GM23338 (cell line): ENCODE data around the gene ZBP1. TPM values are rescaled to one million over a fixed set of nuclear protein-coding genes. Genes with fewer than 3 reads are reported as not detected.

ENCODE experiments used
- ATAC-seq: fragments of 200-7000 bp; cut with Tn5 transposase; 3 replicates; pipeline ENCODE4 v1.9.1; 2020
- DNase-seq: peaks from one replicate; pipeline ENCODE4 v3.0.0-alpha.2; 2015; ENCODE audit warnings: low spot score
- H2AFZ ChIP-seq: fragments of 200-600 bp; sonication (generic); 2 replicates; pipeline ENCODE4 v1.8.0; 2016; ENCODE audit warnings: antibody characterized with exemption, mild to moderate bottlenecking, moderate library complexity
- H3F3A ChIP-seq: fragments of 200-600 bp; sonication (generic); replicated peaks from 2 replicates; pipeline ENCODE4 v1.8.0; 2017; ENCODE audit warnings: antibody characterized with exemption, mixed run types, low read depth
- H3K27ac ChIP-seq: fragments of 200-600 bp; sonication (generic); 2 replicates; pipeline ENCODE4 v1.6.1; 2016; ENCODE audit warnings: low read depth
- H3K27me3 ChIP-seq: fragments of 200-600 bp; sonication (generic); 2 replicates; pipeline ENCODE4 v1.8.0; 2016; ENCODE audit warnings: mild to moderate bottlenecking, mixed run types, moderate library complexity; ENCODE audit not compliant: insufficient read depth
- H3K36me3 ChIP-seq: fragments of 200-600 bp; sonication (generic); 2 replicates; pipeline ENCODE4 v1.8.0; 2016; ENCODE audit warnings: mild to moderate bottlenecking; ENCODE audit not compliant: insufficient read depth
- H3K4me1 ChIP-seq: fragments of 200-600 bp; sonication (generic); 2 replicates; pipeline ENCODE4 v1.8.0; 2016; ENCODE audit warnings: mild to moderate bottlenecking, moderate library complexity; ENCODE audit not compliant: insufficient read depth
- H3K4me2 ChIP-seq: fragments of 200-600 bp; sonication (generic); 2 replicates; pipeline ENCODE4 v1.7.1; 2017; ENCODE audit warnings: mixed run types
- H3K4me3 ChIP-seq: fragments of 200-600 bp; sonication (generic); 2 replicates; pipeline ENCODE4 v1.6.1; 2016; ENCODE audit warnings: mixed run types
- H3K79me2 ChIP-seq: fragments of 200-600 bp; sonication (generic); replicated peaks from 2 replicates; pipeline ENCODE4 v1.8.0; 2017; ENCODE audit warnings: mild to moderate bottlenecking; ENCODE audit not compliant: insufficient read depth
- H3K9me2 ChIP-seq: fragments of 200-600 bp; sonication (generic); 2 replicates; pipeline ENCODE4 v1.8.0; 2017; ENCODE audit not compliant: insufficient read depth
- H4K20me1 ChIP-seq: fragments of 200-600 bp; sonication (generic); replicated peaks from 2 replicates; pipeline ENCODE4 v1.8.0; 2017; ENCODE audit warnings: mild to moderate bottlenecking; ENCODE audit not compliant: insufficient read depth
- H3K27ac Mint-ChIP-seq: 2 replicates; pipeline ENCODE4 v1.8.0; 2020; ENCODE audit warnings: inconsistent platforms, mild to moderate bottlenecking, moderate library complexity, mixed read lengths
- H3K27me3 Mint-ChIP-seq: 3 replicates; pipeline ENCODE4 v1.8.0; 2022; ENCODE audit warnings: low read depth, mild to moderate bottlenecking, moderate library complexity, mixed read lengths, inconsistent platforms; ENCODE audit not compliant: insufficient read depth, poor library complexity
- H3K36me3 Mint-ChIP-seq: 3 replicates; pipeline ENCODE4 v1.8.0; 2021; ENCODE audit warnings: low read depth, mild to moderate bottlenecking, inconsistent platforms, moderate library complexity, mixed read lengths
- H3K4me1 Mint-ChIP-seq: 3 replicates; pipeline ENCODE4 v1.8.0; 2020; ENCODE audit warnings: mild to moderate bottlenecking, inconsistent platforms, mixed read lengths
- H3K4me3 Mint-ChIP-seq: 3 replicates; pipeline ENCODE4 v1.8.0; 2021; ENCODE audit warnings: moderate library complexity, mild to moderate bottlenecking, inconsistent platforms, mixed read lengths
- H3K9me3 Mint-ChIP-seq: 3 replicates; pipeline ENCODE4 v1.8.0; 2020; ENCODE audit warnings: moderate library complexity, mild to moderate bottlenecking, inconsistent platforms, mixed read lengths
- CREB1 ChIP-seq: fragments of 250-450 bp; sonication (Bioruptor Pico); IDR thresholded peaks from 2 replicates; pipeline ENCODE4 v1.5.0; 2020; ENCODE audit warnings: low read depth, mild to moderate bottlenecking, moderate library complexity
- EZH2 ChIP-seq: fragments of 200-600 bp; sonication (generic); IDR thresholded peaks from one replicate; pipeline ENCODE4 v1.8.0; 2017; ENCODE audit warnings: antibody characterized with exemption, mild to moderate bottlenecking, low read depth; ENCODE audit not compliant: unreplicated experiment
- JUNB ChIP-seq: IDR thresholded peaks from one replicate; pipeline ENCODE4 v1.6.1; 2016; ENCODE audit warnings: antibody characterized with exemption; ENCODE audit not compliant: unreplicated experiment
- NANOG ChIP-seq: IDR thresholded peaks from 2 replicates; pipeline ENCODE4 v1.6.1; 2016; ENCODE audit warnings: antibody characterized with exemption, borderline replicate concordance
- STAT1 ChIP-seq: IDR thresholded peaks from one replicate; pipeline ENCODE4 v1.6.1; 2016; ENCODE audit warnings: antibody characterized with exemption; ENCODE audit not compliant: unreplicated experiment
- ZNF114 ChIP-seq: fragments of 250-450 bp; sonication (Bioruptor Pico); IDR thresholded peaks from 2 replicates; pipeline ENCODE4 v1.5.0; 2020; ENCODE audit warnings: mild to moderate bottlenecking, moderate library complexity
- ZNF331 ChIP-seq: fragments of 250-450 bp; sonication (Bioruptor Pico); IDR thresholded peaks from 2 replicates; pipeline ENCODE4 v1.5.0; 2020; ENCODE audit warnings: low read depth, mild to moderate bottlenecking, moderate library complexity
- polyA plus RNA-seq: library from polyadenylated mRNA; unstranded; fragments of >200 nt; fragmentation: Nextera tagmentation; extraction: Ambion mirVana; gene quantifications from 2 replicates; pipeline ENCODE4 v1.2.1, GENCODE V29; 2016
- total RNA-seq: library from RNA; depleted of rRNA; stranded (reverse); fragments of >200 nt; shearing (Covaris generic); gene quantifications from 2 replicates; pipeline ENCODE4 v1.2.3, GENCODE V29; 2014
- TF ChIP-seq, protein P1 (sequence below): IDR thresholded peaks from one replicate; pipeline ENCODE4 v1.6.1; 2018; ENCODE audit warnings: antibody characterized with exemption; ENCODE audit not compliant: unreplicated experiment
- TF ChIP-seq, protein P2 (sequence below): IDR thresholded peaks from 2 replicates; pipeline ENCODE4 v1.6.1; 2016; ENCODE audit warnings: antibody characterized with exemption
- TF ChIP-seq, protein P3 (sequence below): fragments of 250-450 bp; sonication (Bioruptor Pico); IDR thresholded peaks from 2 replicates; pipeline ENCODE4 v1.5.0; 2020; ENCODE audit warnings: mild to moderate bottlenecking, moderate library complexity

The ZBP1 gene
- total and polyA plus RNA-seq, 2 experiments from 2014 or later, result not detected

DNA sequence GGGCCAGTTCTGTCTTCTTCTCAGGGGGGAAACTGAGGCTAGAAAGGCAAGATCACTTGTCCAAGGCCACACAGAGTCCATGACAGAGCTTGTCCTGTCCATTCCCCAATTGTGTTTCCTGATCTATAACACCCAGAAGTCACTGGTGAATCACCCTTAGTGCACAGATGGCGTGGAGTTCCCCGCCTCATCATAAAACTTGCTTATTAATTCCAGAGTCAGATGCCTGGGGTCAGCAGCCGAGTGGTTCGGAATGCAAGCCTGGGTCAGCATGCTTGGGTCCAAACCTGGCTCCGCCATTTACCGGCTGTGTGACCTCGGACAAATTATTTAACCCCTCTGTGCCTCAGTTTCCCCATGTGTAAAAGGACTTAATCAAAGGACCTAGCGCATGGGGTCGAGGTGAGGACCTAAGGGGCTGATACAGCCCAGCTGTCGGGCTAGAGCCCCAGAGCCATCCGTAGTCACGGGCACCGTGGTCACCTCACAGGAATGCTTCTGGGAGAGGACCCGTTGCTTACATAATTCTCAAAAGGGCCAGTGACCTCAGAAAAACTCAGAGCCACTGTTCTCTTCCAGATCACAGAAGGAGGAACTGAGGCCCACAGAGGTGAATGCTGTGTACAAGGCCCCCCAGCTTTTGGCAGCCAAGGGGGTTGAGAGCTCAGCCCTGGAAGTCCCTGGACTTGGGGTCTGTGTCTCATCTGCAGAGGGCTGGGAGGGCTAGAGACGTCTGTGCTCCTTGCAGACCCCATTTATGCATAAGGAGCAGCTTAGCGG is 1.4 kb upstream of the ZBP1 start:
- Histone ChIP-seq H3K4me2 (no peak overlapping the region), H2AFZ (no peak overlapping the region), H3K36me3 (no peaks in the 10 kb centered on the region), H4K20me1 (no peaks in the 10 kb centered on the region), H3K27me3 (no peaks in the 10 kb centered on the region), H3K4me3 (no peak overlapping the region), H3F3A (no peaks in the 10 kb centered on the region), H3K4me1 (peaks cover 5% of the 10 kb centered on the region), H3K9me2 (peaks cover 8% of the 10 kb centered on the region; the same call in 1 of the 2 replicates), H3K27ac (no peak overlapping the region), H3K79me2 (no peaks in the 10 kb centered on the region)
- peaks cover 10% of the 10 kb centered on the region; the same call in 2 of the 3 replicates for H3K9me3 Mint-ChIP-seq
- H3K4me1 Mint-ChIP-seq, result peaks cover 9% of the 10 kb centered on the region
- TF ChIP-seq JUNB (no peak), NANOG (no peak), ZNF114 (CRISPR knock-in tag) (no peak), STAT1 (no peak), EZH2 (no peak), CREB1 (CRISPR knock-in tag) (no peak), ZNF331 (CRISPR knock-in tag) (no peak)
- TF ChIP-seq, protein P1, sequence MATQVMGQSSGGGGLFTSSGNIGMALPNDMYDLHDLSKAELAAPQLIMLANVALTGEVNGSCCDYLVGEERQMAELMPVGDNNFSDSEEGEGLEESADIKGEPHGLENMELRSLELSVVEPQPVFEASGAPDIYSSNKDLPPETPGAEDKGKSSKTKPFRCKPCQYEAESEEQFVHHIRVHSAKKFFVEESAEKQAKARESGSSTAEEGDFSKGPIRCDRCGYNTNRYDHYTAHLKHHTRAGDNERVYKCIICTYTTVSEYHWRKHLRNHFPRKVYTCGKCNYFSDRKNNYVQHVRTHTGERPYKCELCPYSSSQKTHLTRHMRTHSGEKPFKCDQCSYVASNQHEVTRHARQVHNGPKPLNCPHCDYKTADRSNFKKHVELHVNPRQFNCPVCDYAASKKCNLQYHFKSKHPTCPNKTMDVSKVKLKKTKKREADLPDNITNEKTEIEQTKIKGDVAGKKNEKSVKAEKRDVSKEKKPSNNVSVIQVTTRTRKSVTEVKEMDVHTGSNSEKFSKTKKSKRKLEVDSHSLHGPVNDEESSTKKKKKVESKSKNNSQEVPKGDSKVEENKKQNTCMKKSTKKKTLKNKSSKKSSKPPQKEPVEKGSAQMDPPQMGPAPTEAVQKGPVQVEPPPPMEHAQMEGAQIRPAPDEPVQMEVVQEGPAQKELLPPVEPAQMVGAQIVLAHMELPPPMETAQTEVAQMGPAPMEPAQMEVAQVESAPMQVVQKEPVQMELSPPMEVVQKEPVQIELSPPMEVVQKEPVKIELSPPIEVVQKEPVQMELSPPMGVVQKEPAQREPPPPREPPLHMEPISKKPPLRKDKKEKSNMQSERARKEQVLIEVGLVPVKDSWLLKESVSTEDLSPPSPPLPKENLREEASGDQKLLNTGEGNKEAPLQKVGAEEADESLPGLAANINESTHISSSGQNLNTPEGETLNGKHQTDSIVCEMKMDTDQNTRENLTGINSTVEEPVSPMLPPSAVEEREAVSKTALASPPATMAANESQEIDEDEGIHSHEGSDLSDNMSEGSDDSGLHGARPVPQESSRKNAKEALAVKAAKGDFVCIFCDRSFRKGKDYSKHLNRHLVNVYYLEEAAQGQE, result no peak
- TF ChIP-seq, protein P2, sequence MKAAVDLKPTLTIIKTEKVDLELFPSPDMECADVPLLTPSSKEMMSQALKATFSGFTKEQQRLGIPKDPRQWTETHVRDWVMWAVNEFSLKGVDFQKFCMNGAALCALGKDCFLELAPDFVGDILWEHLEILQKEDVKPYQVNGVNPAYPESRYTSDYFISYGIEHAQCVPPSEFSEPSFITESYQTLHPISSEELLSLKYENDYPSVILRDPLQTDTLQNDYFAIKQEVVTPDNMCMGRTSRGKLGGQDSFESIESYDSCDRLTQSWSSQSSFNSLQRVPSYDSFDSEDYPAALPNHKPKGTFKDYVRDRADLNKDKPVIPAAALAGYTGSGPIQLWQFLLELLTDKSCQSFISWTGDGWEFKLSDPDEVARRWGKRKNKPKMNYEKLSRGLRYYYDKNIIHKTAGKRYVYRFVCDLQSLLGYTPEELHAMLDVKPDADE, result no peak
- TF ChIP-seq, protein P3, sequence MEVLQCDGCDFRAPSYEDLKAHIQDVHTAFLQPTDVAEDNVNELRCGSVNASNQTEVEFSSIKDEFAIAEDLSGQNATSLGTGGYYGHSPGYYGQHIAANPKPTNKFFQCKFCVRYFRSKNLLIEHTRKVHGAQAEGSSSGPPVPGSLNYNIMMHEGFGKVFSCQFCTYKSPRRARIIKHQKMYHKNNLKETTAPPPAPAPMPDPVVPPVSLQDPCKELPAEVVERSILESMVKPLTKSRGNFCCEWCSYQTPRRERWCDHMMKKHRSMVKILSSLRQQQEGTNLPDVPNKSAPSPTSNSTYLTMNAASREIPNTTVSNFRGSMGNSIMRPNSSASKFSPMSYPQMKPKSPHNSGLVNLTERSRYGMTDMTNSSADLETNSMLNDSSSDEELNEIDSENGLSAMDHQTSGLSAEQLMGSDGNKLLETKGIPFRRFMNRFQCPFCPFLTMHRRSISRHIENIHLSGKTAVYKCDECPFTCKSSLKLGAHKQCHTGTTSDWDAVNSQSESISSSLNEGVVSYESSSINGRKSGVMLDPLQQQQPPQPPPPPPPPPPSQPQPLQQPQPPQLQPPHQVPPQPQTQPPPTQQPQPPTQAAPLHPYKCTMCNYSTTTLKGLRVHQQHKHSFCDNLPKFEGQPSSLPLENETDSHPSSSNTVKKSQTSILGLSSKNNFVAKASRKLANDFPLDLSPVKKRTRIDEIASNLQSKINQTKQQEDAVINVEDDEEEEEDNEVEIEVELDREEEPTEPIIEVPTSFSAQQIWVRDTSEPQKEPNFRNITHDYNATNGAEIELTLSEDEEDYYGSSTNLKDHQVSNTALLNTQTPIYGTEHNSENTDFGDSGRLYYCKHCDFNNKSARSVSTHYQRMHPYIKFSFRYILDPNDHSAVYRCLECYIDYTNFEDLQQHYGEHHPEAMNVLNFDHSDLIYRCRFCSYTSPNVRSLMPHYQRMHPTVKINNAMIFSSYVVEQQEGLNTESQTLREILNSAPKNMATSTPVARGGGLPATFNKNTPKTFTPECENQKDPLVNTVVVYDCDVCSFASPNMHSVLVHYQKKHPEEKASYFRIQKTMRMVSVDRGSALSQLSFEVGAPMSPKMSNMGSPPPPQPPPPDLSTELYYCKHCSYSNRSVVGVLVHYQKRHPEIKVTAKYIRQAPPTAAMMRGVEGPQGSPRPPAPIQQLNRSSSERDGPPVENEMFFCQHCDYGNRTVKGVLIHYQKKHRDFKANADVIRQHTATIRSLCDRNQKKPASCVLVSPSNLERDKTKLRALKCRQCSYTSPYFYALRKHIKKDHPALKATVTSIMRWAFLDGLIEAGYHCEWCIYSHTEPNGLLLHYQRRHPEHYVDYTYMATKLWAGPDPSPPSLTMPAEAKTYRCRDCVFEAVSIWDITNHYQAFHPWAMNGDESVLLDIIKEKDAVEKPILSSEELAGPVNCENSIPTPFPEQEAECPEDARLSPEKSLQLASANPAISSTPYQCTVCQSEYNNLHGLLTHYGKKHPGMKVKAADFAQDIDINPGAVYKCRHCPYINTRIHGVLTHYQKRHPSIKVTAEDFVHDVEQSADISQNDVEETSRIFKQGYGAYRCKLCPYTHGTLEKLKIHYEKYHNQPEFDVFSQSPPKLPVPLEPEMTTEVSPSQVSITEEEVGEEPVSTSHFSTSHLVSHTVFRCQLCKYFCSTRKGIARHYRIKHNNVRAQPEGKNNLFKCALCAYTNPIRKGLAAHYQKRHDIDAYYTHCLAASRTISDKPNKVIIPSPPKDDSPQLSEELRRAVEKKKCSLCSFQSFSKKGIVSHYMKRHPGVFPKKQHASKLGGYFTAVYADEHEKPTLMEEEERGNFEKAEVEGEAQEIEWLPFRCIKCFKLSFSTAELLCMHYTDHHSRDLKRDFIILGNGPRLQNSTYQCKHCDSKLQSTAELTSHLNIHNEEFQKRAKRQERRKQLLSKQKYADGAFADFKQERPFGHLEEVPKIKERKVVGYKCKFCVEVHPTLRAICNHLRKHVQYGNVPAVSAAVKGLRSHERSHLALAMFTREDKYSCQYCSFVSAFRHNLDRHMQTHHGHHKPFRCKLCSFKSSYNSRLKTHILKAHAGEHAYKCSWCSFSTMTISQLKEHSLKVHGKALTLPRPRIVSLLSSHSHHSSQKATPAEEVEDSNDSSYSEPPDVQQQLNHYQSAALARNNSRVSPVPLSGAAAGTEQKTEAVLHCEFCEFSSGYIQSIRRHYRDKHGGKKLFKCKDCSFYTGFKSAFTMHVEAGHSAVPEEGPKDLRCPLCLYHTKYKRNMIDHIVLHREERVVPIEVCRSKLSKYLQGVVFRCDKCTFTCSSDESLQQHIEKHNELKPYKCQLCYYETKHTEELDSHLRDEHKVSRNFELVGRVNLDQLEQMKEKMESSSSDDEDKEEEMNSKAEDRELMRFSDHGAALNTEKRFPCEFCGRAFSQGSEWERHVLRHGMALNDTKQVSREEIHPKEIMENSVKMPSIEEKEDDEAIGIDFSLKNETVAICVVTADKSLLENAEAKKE (CRISPR knock-in tag), result no peak
- peaks cover 4% of the 10 kb centered on the region for H3K27me3 Mint-ChIP-seq
- no peaks in the 10 kb centered on the region; the same call in 1 of the 3 replicates for H3K36me3 Mint-ChIP-seq
- no peak overlapping the region for H3K27ac Mint-ChIP-seq
- no peak for ATAC-seq
- DNase-seq, result no peak
- no peak overlapping the region for H3K4me3 Mint-ChIP-seq
